Effector CD4-positive, alpha-beta T cell (primary cell): ENCODE data around the gene UNC45A.
"Not testable (repeated sequence)": the region's sequence is repeated elsewhere in the genome, so short reads cannot be mapped to it uniquely, and the experiment has no call there.

Experiments used
- DNase-seq: peaks from one replicate; pipeline ENCODE4 v3.0.0-alpha.2; 2020
- total RNA-seq: gene quantifications from one replicate; lab custom pipeline; 2026; lab: John Stamatoyannopoulos, UW

UNC45A gene
- 54.6 reads per million, percentile 70 among the genes with 10 or more reads in this experiment for total RNA-seq

- peak; percentile 95 for DNase-seq
Measured at GRCh38 chr15:90934949-90935751, at the start of gene UNC45A. UNC45A (plus strand) TSS chr15:90935285; CDS start chr15:90935325, 40 bp downstream.

DNA sequence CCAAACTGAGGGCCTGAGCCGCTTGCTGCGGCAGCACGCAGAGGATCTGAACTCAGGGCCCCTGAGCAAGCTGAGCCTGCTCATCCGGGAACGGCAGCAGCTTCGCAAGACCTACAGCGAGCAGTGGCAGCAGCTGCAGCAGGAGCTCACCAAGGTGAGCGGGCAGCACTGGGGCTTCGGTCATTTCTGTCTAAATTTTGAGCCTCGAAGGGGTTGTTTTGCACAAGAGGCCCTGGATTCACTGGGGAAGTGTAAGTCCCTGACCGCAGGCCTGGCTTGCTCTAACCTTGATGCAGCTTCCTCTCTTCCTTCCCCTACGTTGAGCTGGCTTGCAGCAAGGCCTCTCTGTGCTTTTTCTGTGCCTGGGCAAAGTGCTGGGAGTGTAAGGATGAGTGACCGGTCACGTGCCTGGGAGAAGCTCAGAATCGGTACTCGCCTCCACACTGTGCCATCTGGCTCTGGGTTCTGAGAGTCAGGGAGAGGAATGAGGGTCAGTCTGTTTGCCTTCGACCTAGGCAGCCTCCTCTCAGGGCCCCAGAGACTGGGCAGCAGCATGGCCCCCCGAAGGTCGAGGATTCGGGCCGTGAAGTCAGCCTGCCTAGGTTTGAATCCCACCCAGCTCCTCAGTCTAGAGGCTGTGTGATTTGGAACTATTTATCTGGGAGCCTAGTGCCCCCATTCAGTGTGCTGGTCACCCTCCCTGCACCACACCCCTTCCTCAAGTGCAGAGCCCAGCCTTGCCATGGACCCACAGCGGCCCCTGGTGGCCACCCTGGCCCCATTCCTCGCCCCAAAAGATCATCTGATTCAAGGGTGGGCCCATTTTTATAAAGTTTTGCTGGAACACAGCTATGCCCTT is 49.4 kb upstream of the UNC45A start:
- DNase-seq: peak; percentile 71

DNA sequence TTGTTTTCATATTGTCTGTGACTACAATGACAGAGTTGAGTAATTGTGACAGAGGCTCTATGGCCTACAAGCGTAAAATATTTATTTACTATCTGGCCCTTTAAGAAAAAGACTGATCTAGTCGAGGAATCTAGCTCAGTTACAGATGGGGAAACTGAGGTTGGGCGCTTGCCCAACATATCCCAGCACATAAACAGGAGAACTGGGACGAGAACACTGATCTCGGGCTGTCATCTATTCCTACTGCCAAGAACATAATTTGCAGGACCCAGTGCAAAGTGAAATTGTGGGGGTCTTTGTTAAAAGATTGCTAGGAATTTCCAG is 48.8 kb upstream of the UNC45A start:
- no peak for DNase-seq

DNA sequence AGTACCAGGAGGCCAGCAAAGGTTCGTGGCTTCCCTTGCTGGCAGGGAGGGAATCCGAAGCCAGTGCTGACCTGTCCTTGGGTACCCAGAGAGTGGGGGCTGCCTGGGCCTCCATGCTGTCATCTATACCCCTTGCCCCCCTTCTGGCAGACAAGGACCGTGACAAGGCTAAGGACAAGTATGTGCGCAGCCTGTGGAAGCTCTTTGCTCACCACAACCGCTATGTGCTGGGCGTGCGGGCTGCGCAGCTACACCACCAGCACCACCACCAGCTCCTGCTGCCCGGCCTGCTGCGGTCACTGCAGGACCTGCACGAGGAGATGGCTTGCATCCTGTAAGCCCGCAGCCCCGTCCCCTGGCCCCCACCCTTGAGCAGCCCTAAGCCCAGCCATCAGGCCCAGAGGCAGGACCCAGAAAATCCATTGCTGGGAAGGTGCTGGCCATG is 48.0 kb upstream of the UNC45A start:
- no peak for DNase-seq

GRCh38 chr15:90889313-90889730 is 45.8 kb upstream of the UNC45A start:
- no peak for DNase-seq

GRCh38 chr15:90889736-90890456 is 45.2 kb upstream of the UNC45A start:
- DNase-seq: no peak

DNA sequence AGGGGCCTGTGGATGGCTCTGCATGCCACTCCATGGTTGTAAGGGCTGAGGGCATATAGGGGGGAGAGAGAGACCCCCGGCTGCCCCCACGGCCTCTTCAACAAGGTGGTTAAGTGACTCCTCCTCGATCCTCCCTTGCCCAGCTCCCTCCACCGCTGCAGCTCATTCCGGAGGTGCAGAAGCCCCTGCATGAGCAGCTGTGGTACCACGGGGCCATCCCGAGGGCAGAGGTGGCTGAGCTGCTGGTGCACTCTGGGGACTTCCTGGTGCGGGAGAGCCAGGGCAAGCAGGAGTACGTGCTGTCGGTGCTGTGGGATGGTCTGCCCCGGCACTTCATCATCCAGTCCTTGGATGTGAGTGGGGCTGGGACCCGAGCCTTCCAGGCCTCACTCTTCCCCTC is 44.2 kb upstream of the UNC45A start:
- no peak for DNase-seq

DNA sequence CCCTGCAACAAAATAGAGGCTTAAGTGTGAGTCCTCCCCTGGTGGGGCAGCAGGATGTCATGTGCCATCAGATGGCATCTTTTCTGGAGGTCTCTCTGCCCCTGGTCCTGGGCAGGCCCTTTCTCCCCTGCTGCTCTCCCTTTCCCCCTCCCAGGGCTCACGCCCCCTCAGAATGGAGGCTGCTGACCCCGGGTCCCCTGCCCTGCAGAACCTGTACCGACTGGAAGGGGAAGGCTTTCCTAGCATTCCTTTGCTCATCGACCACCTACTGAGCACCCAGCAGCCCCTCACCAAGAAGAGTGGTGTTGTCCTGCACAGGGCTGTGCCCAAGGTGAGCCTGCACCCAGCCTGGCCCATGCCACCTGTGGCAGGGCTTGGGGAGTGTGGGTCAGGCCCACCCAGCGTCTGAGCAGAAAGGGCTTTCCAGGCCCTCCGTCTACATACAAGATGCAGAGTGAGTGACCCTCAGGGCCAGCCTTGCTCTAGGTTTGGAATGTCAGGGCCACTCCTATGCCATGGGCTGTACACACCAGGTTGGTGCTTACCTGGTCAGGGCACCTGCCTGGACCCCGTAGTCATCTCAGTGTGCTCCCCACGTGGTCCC is 43.6 kb upstream of the UNC45A start:
- no peak for DNase-seq

- no peak for DNase-seq
Measured at GRCh38 chr15:90892023-90892422, 43.1 kb upstream of the UNC45A start.

- no peak for DNase-seq
Measured at GRCh38 chr15:90892498-90893174, 42.4 kb upstream of the UNC45A start.

DNA sequence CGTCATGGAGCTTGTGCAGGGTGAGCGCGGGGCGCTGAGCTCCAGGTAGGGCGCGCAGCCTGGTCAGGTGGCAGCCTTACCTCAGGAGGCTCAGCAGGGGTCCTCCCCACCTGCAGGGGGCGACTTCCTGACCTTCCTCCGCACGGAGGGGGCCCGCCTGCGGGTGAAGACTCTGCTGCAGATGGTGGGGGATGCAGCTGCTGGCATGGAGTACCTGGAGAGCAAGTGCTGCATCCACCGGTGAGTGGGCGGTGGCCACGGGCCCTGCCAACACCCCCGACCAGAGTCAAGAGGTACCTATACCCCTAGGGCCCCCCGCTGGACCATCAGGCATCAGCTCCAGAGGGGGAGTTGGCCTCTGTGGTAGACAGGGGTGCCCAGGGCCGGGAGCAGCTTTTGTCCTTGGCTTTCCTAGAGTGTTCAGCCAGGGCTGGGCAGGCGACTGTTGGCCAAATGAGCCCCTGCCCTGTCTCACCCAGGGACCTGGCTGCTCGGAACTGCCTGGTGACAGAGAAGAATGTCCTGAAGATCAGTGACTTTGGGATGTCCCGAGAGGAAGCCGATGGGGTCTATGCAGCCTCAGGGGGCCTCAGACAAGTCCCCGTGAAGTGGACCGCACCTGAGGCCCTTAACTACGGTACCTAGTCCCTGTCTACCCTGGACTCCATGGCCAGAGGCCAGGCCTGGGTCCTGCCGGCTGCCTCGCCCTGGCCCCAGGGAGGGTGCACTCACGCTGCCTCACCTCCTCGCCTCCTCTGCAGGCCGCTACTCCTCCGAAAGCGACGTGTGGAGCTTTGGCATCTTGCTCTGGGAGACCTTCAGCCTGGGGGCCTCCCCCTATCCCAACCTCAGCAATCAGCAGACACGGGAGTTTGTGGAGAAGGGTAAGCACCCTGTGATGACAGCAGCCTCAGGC is 41.7 kb upstream of the UNC45A start:
- no peak for DNase-seq

- DNase-seq: no peak
Measured at GRCh38 chr15:90895571-90896117, 39.4 kb upstream of the UNC45A start.

- not testable (repeated sequence) for DNase-seq
Measured at GRCh38 chr15:90897131-90897655, 37.9 kb upstream of the UNC45A start.

GRCh38 chr15:90901175-90902039 is 33.7 kb upstream of the UNC45A start:
- no peak for DNase-seq

DNA sequence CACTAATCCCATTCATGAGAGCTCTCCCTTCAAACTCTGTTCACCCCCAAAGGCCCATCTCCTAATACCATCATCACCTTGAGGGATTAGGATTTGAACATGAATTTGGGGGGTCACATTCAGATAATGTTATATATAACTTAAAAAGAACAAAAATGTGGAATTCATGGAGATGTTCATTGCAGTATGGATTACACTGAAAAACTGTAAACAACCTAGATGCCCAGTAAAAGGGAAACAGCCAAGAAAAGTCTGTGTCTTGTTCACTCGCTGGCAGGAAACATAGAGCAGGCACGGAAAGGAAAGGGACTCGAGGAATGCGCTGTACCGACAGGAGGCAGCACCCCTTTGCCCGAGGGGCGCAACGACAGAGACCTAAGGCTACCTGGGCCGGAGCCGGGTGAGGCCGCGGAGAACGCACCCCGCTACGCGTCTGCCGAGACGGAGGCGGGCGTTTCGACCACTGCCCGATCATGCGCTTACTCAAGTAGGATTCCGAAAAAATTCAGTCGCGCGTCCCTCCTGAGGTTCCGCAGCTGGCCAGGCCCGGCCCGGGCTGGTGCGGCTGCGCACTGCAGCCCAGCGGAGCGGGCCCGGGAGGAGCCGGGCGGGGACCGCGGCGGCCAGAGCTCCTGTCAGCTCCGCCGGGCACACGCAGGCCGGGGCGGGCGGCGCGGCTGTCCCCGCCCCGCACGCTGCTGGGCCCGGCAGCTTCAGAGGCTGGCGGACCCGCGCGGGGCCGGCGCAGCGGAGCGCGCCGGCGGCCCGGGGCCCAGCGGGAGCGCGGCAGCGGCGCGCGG is 32.8 kb upstream of the UNC45A start:
- peak; percentile 61 for DNase-seq

GRCh38 chr15:90902840-90903732 is 32.0 kb upstream of the UNC45A start, which contains the start of gene MAN2A2:
MAN2A2 (plus strand) TSS chr15:90903302; CDS start chr15:90904208, 906 bp downstream.
- DNase-seq: peak; percentile 45
